Tibial nerve (tissue), 4 donors: ENCODE measurements around the gene ARF1.

ENCODE experiments used
- CTCF ChIP-seq, 5 experiments: fragments of 200-600 bp in 3 of 5; fragments of 450-650 bp in 2 of 5; sonication (generic) in 3 of 5; IDR thresholded peaks; one replicate each; pipeline ENCODE4 v1.5.1; 2016 to 2019; ENCODE audit warnings: antibody characterized with exemption in 5 of 5, mild to moderate bottlenecking in 3 of 5, moderate library complexity in 2 of 5
- EP300 ChIP-seq, 2 donors: sonication (generic); formaldehyde crosslinking; IDR thresholded peaks; one replicate each; pipeline ENCODE4 v1.6.1; 2017; ENCODE audit warnings: antibody characterized with exemption in 2 of 2, mild to moderate bottlenecking in 1 of 2
- POLR2A ChIP-seq, 2 donors: fragments of 450-650 bp; IDR thresholded peaks; one replicate each; pipeline ENCODE4 v1.6.1; 2017; ENCODE audit warnings: antibody characterized with exemption in 2 of 2, mild to moderate bottlenecking in 2 of 2, moderate library complexity in 2 of 2

DNA sequence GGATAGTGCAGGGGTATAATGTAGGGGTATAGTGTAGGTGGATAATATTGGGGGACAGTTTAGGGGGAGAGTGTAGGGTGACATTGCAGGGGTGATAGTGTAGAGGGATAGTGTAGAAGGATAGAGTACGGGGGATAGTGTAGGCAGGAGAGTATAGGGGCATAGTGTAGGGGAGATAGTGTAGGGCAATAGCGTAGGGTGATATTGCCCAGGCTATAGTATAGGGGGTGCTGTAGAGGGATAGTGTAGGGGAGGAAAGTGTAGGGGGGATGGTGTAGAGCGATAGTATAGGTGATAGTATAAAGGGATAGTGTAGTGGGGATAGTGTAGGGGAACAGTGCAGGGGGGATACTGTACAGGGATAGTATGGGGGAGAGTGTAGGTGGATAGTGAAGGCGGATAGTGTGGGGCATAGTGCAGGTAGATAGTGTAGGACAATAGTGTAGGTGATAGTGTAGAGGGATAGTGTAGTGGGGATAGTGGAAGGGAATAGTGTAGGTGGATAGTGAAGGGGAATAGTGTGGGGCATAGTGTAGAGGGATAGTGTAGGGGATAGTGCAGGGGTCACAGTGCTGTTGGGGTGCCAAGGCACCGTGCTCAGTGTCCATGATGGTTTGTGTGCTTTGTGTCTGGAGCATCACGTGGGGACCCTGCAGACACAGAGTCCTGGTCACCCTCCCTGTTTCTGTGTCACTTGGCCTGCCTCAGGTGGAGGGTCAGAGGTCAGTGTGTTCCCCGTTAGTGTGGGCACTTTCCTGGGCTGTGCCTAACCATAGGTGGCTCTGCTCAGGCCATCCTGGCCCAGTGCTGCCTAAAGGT, 10.5 kb upstream of the ARF1 start:
- TF ChIP-seq POLR2A (IDR thresholded peaks at IDR 0.05): no peak
- no peak for TF ChIP-seq CTCF (IDR thresholded peaks at IDR 0.05)
- no peak for TF ChIP-seq EP300 (IDR thresholded peaks at IDR 0.05)
